GM21529 (cell line): ENCODE results near the gene ADK.

Source experiments
- ATAC-seq: cut with Tn5 transposase; IDR thresholded peaks from one replicate; pipeline ENCODE4 v1.9.1; 2021; ENCODE audit not compliant: unreplicated experiment

ADK gene

GRCh38 chr10:74231375-74231774, 80.4 kb downstream of the ADK start:
- no peak for ATAC-seq

GRCh38 chr10:74233281-74233680, 82.3 kb downstream of the ADK start:
- no peak for ATAC-seq

GRCh38 chr10:74234569-74234968, 83.5 kb downstream of the ADK start:
- ATAC-seq, result no peak

- no peak for ATAC-seq
Measured at GRCh38 chr10:74238031-74238431, 87.0 kb downstream of the ADK start.

- no peak for ATAC-seq
Measured at GRCh38 chr10:74238516-74238915, 87.5 kb downstream of the ADK start.

GRCh38 chr10:74243067-74243466, 92.0 kb downstream of the ADK start:
- no peak for ATAC-seq

GRCh38 chr10:74244097-74244685, 93.2 kb downstream of the ADK start:
- ATAC-seq, result no peak

- ATAC-seq, result no peak
Measured at GRCh38 chr10:74244807-74245206, 93.8 kb downstream of the ADK start.

- ATAC-seq, result no peak
Measured at GRCh38 chr10:74246495-74246894, 95.5 kb downstream of the ADK start.

- ATAC-seq, result no peak
Measured at GRCh38 chr10:74249865-74250264, 98.8 kb downstream of the ADK start.

- ATAC-seq, result no peak
Measured at GRCh38 chr10:74255214-74255613, 104.2 kb downstream of the ADK start.

- ATAC-seq, result no peak
Measured at GRCh38 chr10:74255888-74256357, 104.9 kb downstream of the ADK start.

GRCh38 chr10:74262856-74263255, 111.8 kb downstream of the ADK start:
- ATAC-seq, result no peak

- no peak for ATAC-seq
Measured at GRCh38 chr10:74263996-74264395, 113.0 kb downstream of the ADK start.

- no peak for ATAC-seq
Measured at GRCh38 chr10:74272288-74272687, 121.3 kb downstream of the ADK start.

- ATAC-seq, result no peak
Measured at GRCh38 chr10:74275755-74276290, 124.8 kb downstream of the ADK start.

- no peak for ATAC-seq
Measured at GRCh38 chr10:74276416-74276815, 125.4 kb downstream of the ADK start.

- no peak for ATAC-seq
Measured at GRCh38 chr10:74282151-74282847, 131.3 kb downstream of the ADK start.

- ATAC-seq, result no peak
Measured at GRCh38 chr10:74282848-74283210, 131.8 kb downstream of the ADK start.

- ATAC-seq, result no peak
Measured at GRCh38 chr10:74289188-74289587, 138.2 kb downstream of the ADK start.

- no peak for ATAC-seq
Measured at GRCh38 chr10:74289951-74290350, 138.9 kb downstream of the ADK start.

- no peak for ATAC-seq
Measured at GRCh38 chr10:74290708-74291107, 139.7 kb downstream of the ADK start.
